Suprapubic skin (tissue), 4 donors: ENCODE data around the gene ALPL. TPM values are rescaled to one million over a fixed set of nuclear protein-coding genes. Genes with fewer than 3 reads are reported as not detected.

Experiments used
- DNase-seq, 2 donors: peaks; one replicate each; pipeline ENCODE4 v3.0.0-alpha.2; 2019; ENCODE audit warnings: low spot score in 2 of 2
- H3K27ac ChIP-seq: fragments of 200-600 bp; sonication (generic); one replicate; pipeline ENCODE4 v1.5.1; 2019
- H3K27me3 ChIP-seq: fragments of 200-600 bp; sonication (generic); one replicate; pipeline ENCODE4 v1.5.1; 2019
- H3K36me3 ChIP-seq: fragments of 200-600 bp; sonication (generic); one replicate; pipeline ENCODE4 v1.5.1; 2019
- H3K4me1 ChIP-seq: fragments of 200-600 bp; sonication (generic); one replicate; pipeline ENCODE4 v1.5.1; 2019
- H3K4me3 ChIP-seq: fragments of 200-600 bp; sonication (generic); one replicate; pipeline ENCODE4 v1.5.1; 2019; ENCODE audit warnings: mild to moderate bottlenecking
- H3K9me3 ChIP-seq: fragments of 200-600 bp; sonication (generic); one replicate; pipeline ENCODE4 v1.5.1; 2019
- CTCF ChIP-seq, 2 donors: fragments of 200-600 bp in 1 of 2; fragments of 450-650 bp in 1 of 2; sonication (generic) in 1 of 2; IDR thresholded peaks; one replicate each; pipeline ENCODE4 v1.5.1; 2016 to 2019; ENCODE audit warnings: antibody characterized with exemption in 2 of 2, mild to moderate bottlenecking in 1 of 2, moderate library complexity in 1 of 2
- EP300 ChIP-seq: sonication (generic); formaldehyde crosslinking; IDR thresholded peaks from one replicate; pipeline ENCODE4 v1.6.1; 2017; ENCODE audit warnings: antibody characterized with exemption
- POLR2A ChIP-seq, 2 donors: fragments of 450-650 bp; IDR thresholded peaks; one replicate each; pipeline ENCODE4 v1.6.1; 2017; ENCODE audit warnings: antibody characterized with exemption in 2 of 2, mild to moderate bottlenecking in 2 of 2, moderate library complexity in 2 of 2
- POLR2AphosphoS5 ChIP-seq, 3 donors: sonication (generic); formaldehyde crosslinking; IDR thresholded peaks; one replicate each; pipeline ENCODE4 v1.6.1; 2017; ENCODE audit warnings: antibody characterized with exemption in 3 of 3
- WGBS: methylation state at CpG from one replicate; pipeline ENCODE4 v1.1.5; 2018; 5-methylcytosine and 5-hydroxymethylcytosine counted together
- total RNA-seq, 4 donors: library from RNA; depleted of rRNA; stranded (reverse); fragments of >200 nt; gene quantifications; one replicate each; pipeline ENCODE4 v1.1.0, GENCODE V29; 2016

ALPL gene
- total RNA-seq, 4 donors from 2014 or later, result 5.1 to 9.7 (median 6.0) TPM

GRCh38 chr1:21550866-21551475, 41.7 kb downstream of the ALPL start:
- Histone ChIP-seq H3K4me3 (no peak overlapping the region), H3K27me3 (peaks cover 18% of the 10 kb centered on the region), H3K9me3 (no peaks in the 10 kb centered on the region), H3K36me3 (no peaks in the 10 kb centered on the region), H3K4me1 (no peaks in the 10 kb centered on the region), H3K27ac (no peak overlapping the region)
- 78% methylated on average over 12 of the region's 12 CpGs for WGBS
- DNase-seq, result no peak
- no peak for TF ChIP-seq POLR2AphosphoS5 (IDR thresholded peaks at IDR 0.05)
- no peak for TF ChIP-seq EP300
- TF ChIP-seq CTCF (IDR thresholded peaks at IDR 0.05), result no peak
- no peak for TF ChIP-seq POLR2A (IDR thresholded peaks at IDR 0.05)

- no peak for DNase-seq
- Histone ChIP-seq H3K9me3 (no peaks in the 10 kb centered on the region), H3K36me3 (no peaks in the 10 kb centered on the region), H3K27me3 (peaks cover 22% of the 10 kb centered on the region), H3K4me1 (no peaks in the 10 kb centered on the region), H3K4me3 (no peak overlapping the region), H3K27ac (no peak overlapping the region)
- TF ChIP-seq POLR2A (IDR thresholded peaks at IDR 0.05) (no peak), POLR2AphosphoS5 (IDR thresholded peaks at IDR 0.05) (no peak), CTCF (IDR thresholded peaks at IDR 0.05) (no peak), EP300 (no peak)
- 47% methylated on average over 1 of the region's 1 CpG for WGBS
These were observed 43.5 kb downstream of the ALPL start for GRCh38 chr1:21552715-21553114.

GRCh38 chr1:21553116-21553926, 44.1 kb downstream of the ALPL start:
- H3K27ac ChIP-seq, result no peak overlapping the region
- no peak overlapping the region for H3K4me3 ChIP-seq
- WGBS, result 69% methylated on average over 8 of the region's 8 CpGs

GRCh38 chr1:21559788-21560567, 50.8 kb downstream of the ALPL start:
- 77% methylated on average over 5 of the region's 5 CpGs for WGBS
- H3K27me3 ChIP-seq, result peaks cover 13% of the 10 kb centered on the region
- DNase-seq, result no peak
- no peak overlapping the region for H3K27ac ChIP-seq
- H3K9me3 ChIP-seq, result no peaks in the 10 kb centered on the region
- no peaks in the 10 kb centered on the region for H3K36me3 ChIP-seq
- no peak for TF ChIP-seq POLR2A (IDR thresholded peaks at IDR 0.05)
- TF ChIP-seq EP300, result no peak
- TF ChIP-seq POLR2AphosphoS5 (IDR thresholded peaks at IDR 0.05), result no peak
- TF ChIP-seq CTCF (IDR thresholded peaks at IDR 0.05), result no peak
- no peaks in the 10 kb centered on the region for H3K4me1 ChIP-seq
- H3K4me3 ChIP-seq, result no peak overlapping the region

More at GRCh38 chr1:21553116-21553926, 44.1 kb downstream of the ALPL start:
- Histone ChIP-seq H3K9me3 (no peaks in the 10 kb centered on the region), H3K4me1 (no peaks in the 10 kb centered on the region), H3K36me3 (no peaks in the 10 kb centered on the region), H3K27me3 (peaks cover 24% of the 10 kb centered on the region)
- no peak for DNase-seq
- no peak for TF ChIP-seq POLR2AphosphoS5 (IDR thresholded peaks at IDR 0.05)
- TF ChIP-seq CTCF (IDR thresholded peaks at IDR 0.05), result no peak
- no peak for TF ChIP-seq POLR2A (IDR thresholded peaks at IDR 0.05)
- no peak for TF ChIP-seq EP300
